CD4-positive, alpha-beta T cell treated with Interleukin-10 for 1 hour (primary cell): ENCODE measurements around the gene SLC45A2.

Source experiments
- DNase-seq: peaks from one replicate; pipeline ENCODE4 v3.0.0-alpha.2; 2020

The SLC45A2 gene

DNA sequence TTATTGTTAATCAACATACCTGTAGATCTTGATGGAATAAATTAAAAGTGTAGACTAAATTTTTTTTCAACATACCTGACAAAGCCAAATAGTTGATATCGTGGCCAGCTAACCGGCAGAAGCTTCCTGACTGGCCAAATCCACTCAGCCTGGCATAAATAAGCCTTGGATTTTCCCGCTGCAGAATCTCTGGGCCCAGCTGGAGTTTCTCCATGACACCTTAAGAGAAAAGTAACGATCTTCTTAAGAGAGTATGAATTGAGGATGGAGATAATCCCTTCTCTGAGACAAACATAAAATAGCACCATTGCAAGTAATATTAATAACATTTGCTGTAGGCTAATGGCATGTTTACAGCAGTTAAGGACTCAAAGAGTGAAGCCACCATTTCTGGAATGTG lies 21.2 kb upstream of the SLC45A2 start:
- no peak for DNase-seq

- no peak for DNase-seq
Observed at GRCh38 chr5:34005211-34005610, 20.7 kb upstream of the SLC45A2 start.

GRCh38 chr5:34003941-34004340 lies 19.4 kb upstream of the SLC45A2 start:
- no peak for DNase-seq

DNA sequence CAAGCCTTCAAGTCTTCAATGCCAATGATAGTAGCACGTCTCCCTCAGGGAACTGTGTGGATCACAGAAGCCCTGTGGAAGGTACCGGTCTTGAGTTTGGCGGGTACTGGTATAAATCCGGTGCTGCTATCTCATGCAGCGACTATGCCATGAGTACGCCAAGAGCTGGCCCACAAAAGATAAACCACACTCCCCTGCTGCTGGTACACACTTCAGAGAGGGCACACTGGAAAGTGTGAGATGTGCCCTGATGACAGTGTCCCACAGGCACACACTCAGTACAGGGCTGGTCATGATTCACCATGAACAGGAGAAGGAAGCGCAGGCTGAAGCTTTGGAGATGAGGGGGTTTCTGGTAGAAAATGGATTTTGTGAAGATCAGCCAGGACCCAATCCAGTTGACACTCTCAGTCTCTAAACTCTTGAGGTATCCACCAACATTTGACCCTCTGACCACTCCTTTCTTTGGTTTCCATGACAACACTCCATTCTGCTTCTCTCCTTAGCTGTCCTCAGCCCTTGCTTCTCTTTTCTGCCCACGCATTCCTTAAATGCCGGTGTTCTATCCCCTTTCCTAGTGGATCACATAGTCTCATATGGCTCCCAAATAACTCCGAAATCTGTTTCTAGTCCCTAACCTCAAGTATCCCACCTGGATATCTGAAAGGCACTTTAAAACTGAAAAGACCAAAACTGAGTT lies 18.3 kb upstream of the SLC45A2 start:
- DNase-seq = no peak

GRCh38 chr5:34001241-34001841 lies 16.8 kb upstream of the SLC45A2 start:
- DNase-seq = no peak

DNA sequence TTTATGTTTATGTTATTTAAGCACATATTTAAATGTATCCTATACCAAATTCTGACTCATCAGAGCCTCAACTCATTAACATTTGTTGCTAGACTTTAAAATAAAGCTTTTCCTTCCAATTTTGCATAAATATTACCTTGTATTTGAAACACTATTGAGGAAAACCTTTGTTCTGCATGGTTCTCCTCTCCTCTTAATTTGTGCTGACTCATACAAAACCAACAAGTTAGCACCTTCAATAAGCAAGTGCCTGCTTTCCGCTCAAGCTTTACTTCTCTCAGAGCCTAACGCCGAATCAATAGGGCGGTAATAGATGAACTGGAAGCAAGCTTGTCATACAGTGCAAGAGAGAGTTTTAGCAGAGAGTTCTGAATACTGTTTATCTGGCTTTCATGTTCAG lies 15.5 kb upstream of the SLC45A2 start:
- no peak for DNase-seq

GRCh38 chr5:33997331-33997983 lies 13.0 kb upstream of the SLC45A2 start:
- peak; percentile 48 for DNase-seq

- no peak for DNase-seq
Observed at GRCh38 chr5:33995865-33996264, 11.4 kb upstream of the SLC45A2 start.

DNA sequence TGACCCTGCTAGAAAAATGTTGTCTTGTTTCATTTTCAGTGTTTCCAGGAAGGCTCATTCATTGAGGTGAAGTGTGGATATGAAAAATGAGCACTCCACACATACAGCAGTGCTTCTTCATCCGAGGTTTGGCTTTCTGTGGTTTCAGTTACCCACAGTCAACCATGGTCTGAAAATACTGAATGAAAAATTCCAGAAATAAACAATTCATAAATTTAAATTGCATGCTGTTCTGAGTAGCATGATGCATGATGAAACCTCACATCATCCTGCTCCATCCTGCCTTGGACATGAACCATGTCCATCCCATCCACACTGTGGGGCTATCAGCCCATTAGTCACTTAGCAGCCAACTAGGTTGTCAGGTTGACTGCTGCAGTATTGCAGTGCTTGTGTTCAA lies 10.4 kb upstream of the SLC45A2 start:
- DNase-seq = no peak

- no peak for DNase-seq
Observed at GRCh38 chr5:33992864-33993263, 8.4 kb upstream of the SLC45A2 start.

GRCh38 chr5:33985447-33985846 lies 954 bp upstream of the SLC45A2 start:
- no peak for DNase-seq

- no peak for DNase-seq
Observed at GRCh38 chr5:33984178-33984577, 315 bp downstream of the SLC45A2 start.

DNA sequence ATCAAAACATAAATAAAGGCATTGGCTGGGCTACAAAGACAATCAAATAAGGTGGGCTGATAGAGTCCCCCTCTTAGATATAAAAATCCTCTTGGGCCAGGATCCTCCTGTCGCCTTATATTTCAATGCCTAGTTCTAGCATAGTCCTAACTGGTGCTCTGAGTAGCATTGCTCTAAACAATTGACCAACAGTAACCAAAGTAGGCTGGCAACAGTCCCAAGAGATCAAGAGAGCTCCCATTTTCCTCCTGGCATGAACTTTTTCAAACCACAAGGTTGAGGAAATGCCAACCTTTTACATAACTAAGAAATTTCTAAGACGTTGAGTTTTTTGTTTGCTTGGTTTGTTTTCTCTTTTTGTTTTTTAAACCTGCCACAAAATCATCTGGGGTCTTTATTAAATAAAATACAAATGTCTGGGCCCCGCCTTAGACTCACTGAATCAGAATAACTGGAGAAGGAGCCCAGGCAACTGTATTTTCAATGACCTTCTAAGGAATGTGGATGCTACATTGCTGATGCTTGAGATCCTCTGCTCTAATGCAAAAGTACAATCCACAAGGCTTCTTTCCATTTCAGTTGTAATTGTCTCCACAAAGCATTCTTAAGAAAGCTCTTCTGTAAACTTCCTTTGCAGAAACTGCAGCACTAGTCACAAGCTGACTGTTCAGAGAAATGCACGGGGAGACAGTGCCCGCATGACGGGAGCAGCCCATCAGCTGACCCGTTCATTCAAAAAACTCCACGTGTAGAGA lies 2.9 kb downstream of the SLC45A2 start:
- DNase-seq = no peak

GRCh38 chr5:33980030-33980429 lies 4.5 kb downstream of the SLC45A2 start:
- DNase-seq = no peak

GRCh38 chr5:33978306-33978705 lies 6.2 kb downstream of the SLC45A2 start:
- DNase-seq = no peak

DNA sequence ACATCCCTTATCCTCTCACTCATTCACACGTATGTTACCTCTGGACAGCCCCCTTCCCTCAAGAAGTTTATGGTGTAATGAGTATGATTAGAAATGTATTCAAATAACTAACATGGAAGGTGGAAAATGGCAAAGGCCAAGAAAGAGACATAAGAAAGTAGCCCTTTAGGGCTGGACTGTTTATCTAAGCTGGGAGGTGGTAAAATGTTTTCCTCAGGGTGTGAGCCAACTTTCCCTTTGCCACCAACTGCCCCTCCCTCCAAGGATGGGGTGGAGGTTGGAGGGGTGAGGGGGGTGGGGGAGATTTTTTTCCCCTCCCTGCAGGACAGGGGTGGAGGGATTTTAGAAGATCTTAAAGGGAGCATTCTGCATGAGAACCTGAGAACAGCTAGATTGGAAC lies 8.2 kb downstream of the SLC45A2 start:
- DNase-seq = no peak

- no peak for DNase-seq
Observed at GRCh38 chr5:33975852-33976251, 8.6 kb downstream of the SLC45A2 start.

GRCh38 chr5:33973271-33973670 lies 11.2 kb downstream of the SLC45A2 start:
- DNase-seq = no peak

GRCh38 chr5:33969572-33970452 lies 14.7 kb downstream of the SLC45A2 start:
- DNase-seq = peak; percentile 23

DNA sequence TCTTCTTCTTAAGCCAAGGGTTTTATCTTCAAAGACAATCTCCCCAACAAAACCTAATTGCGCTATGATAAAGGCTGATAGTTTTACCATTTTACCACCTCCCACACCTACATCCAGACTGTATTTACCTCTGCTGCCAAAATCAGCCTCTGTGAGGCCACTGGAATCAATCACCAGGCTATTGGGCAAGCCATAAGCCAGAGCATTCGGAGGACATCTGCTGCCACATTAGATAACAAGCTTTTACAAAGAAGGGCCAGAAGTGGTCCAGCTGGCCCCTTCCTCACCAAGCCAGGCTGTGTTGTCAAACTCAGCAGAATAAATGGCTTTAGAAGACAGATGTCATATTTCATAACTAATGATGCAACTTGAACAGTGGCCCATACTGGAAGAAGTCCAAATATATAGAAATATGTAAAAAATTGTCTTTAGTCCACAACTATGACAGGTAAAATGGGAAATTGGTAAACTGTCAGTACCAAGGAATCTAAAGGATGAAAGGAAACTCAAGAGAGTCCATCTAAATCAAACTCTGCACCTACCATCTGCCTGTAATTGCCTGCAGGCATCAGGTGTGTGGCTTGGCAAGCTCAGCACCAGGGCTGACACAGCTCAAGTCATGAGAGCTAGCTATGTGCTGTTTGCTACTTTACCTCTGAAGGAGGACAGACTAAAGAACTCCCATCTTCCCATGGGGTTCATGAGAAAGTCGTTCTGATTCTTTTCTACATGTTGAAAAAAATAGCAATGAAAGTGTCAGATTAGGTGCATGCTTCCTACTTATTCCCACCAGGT lies 16.1 kb downstream of the SLC45A2 start:
- no peak for DNase-seq

DNA sequence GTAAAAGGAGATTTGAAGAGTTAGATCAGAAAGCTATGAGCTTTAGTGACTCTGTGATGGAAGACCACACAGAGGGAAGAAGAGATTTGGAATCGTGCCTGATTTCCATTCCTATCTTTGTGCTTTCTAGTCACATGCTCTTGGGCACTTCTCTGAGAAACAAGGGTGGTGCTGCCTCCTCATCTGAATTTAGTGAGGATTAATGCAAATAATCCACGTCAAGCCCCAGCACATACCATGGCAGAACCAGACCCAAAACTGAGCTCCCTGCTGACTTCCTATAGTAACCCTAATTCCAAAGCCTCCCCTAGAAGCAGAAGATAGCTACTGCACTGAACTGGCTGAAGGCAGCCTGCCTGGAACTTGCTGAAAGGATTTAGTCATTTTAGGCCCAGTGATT lies 17.7 kb downstream of the SLC45A2 start:
- no peak for DNase-seq
